Mesenchymal stem cell (in vitro differentiated cells and primary cell): Measurements from ENCODE around the gene NAT9.
A peak's percentile ranks its signal among the peaks of the same experiment; 100 is the strongest.

Experiments used
- DNase-seq: peaks from one replicate; pipeline ENCODE4 v3.0.0-alpha.2; 2013
- H2AFZ ChIP-seq: one replicate; pipeline ENCODE4 v1.6.1; 2013; ENCODE audit warnings: low read depth, mild to moderate bottlenecking, control low read depth, inconsistent platforms, low read length, moderate library complexity
- H2AK5ac ChIP-seq: 2 replicates; pipeline ENCODE4 v1.6.1; 2013; ENCODE audit warnings: low read length, moderate library complexity, mild to moderate bottlenecking, inconsistent platforms; ENCODE audit not compliant: severe bottlenecking
- H2BK120ac ChIP-seq: one replicate; pipeline ENCODE4 v1.6.1; 2013; ENCODE audit warnings: low read depth, mild to moderate bottlenecking, inconsistent platforms, low read length, moderate library complexity
- H2BK12ac ChIP-seq, 2 experiments: one replicate each; pipeline ENCODE4 v1.6.1; 2013; ENCODE audit warnings: inconsistent platforms in 2 of 2, low read length in 2 of 2, mild to moderate bottlenecking in 2 of 2, moderate library complexity in 2 of 2, control low read depth in 1 of 2
- H2BK15ac ChIP-seq: one replicate; pipeline ENCODE4 v1.6.1; 2013; ENCODE audit warnings: mild to moderate bottlenecking, low read depth, inconsistent platforms; ENCODE audit not compliant: poor library complexity, severe bottlenecking
- H2BK5ac ChIP-seq: 2 replicates; pipeline ENCODE4 v1.6.1; 2013; ENCODE audit warnings: low read depth, mild to moderate bottlenecking, low read length, control low read depth, inconsistent platforms; ENCODE audit not compliant: poor library complexity, severe bottlenecking
- H3K14ac ChIP-seq, 2 experiments: one replicate each; pipeline ENCODE4 v1.6.1; 2013; ENCODE audit warnings: inconsistent platforms in 2 of 2, low read length in 2 of 2, control low read depth in 1 of 2, mild to moderate bottlenecking in 1 of 2, moderate library complexity in 1 of 2
- H3K18ac ChIP-seq, 2 experiments: one replicate each; pipeline ENCODE4 v1.6.1; 2013; ENCODE audit warnings: inconsistent platforms in 2 of 2, low read length in 2 of 2, control low read depth in 1 of 2, low read depth in 1 of 2, mild to moderate bottlenecking in 1 of 2
- H3K23ac ChIP-seq, 2 experiments: one replicate each; pipeline ENCODE4 v1.6.1; 2013; ENCODE audit warnings: inconsistent platforms in 2 of 2, low read length in 2 of 2, mild to moderate bottlenecking in 2 of 2, moderate library complexity in 2 of 2, control low read depth in 1 of 2
- H3K27ac ChIP-seq: 2 replicates; pipeline ENCODE4 v1.5.1; 2013; ENCODE audit warnings: mild to moderate bottlenecking, moderate library complexity, low read length, control low read depth, inconsistent platforms; ENCODE audit not compliant: poor library complexity, severe bottlenecking
- H3K27me3 ChIP-seq, 2 experiments: 2 replicates each; pipeline versions ENCODE4 v1.6.1 to v1.7.0; 2013; ENCODE audit warnings: low read length in 2 of 2, mild to moderate bottlenecking in 2 of 2, moderate library complexity in 2 of 2, control low read depth in 1 of 2, inconsistent platforms in 1 of 2; ENCODE audit not compliant: control insufficient read depth in 1 of 2, insufficient read depth in 1 of 2
- H3K36me3 ChIP-seq, 2 experiments: 2 replicates each; pipeline versions ENCODE4 v1.6.1 to v1.7.0; 2013; ENCODE audit warnings: low read length in 2 of 2, control low read depth in 1 of 2, inconsistent platforms in 1 of 2, low read depth in 1 of 2, mild to moderate bottlenecking in 1 of 2; ENCODE audit not compliant: insufficient read depth in 2 of 2, control insufficient read depth in 1 of 2
- H3K4ac ChIP-seq, 2 experiments: one replicate each; pipeline ENCODE4 v1.6.1; 2013; ENCODE audit warnings: inconsistent platforms in 2 of 2, low read length in 2 of 2, mild to moderate bottlenecking in 2 of 2, moderate library complexity in 2 of 2, control low read depth in 1 of 2, low read depth in 1 of 2
- H3K4me1 ChIP-seq: 2 replicates; pipeline ENCODE4 v1.6.1; 2013; ENCODE audit warnings: low read depth, low read length, control low read depth; ENCODE audit not compliant: control insufficient read depth, insufficient read depth
- H3K4me2 ChIP-seq: 2 replicates; pipeline ENCODE4 v1.6.1; 2013; ENCODE audit warnings: low read length, mild to moderate bottlenecking, inconsistent platforms; ENCODE audit not compliant: poor library complexity, severe bottlenecking
- H3K4me3 ChIP-seq, 2 experiments: 2 replicates each; pipeline versions ENCODE4 v1.5.1 to v1.7.0; 2013; ENCODE audit warnings: low read length in 2 of 2, mild to moderate bottlenecking in 2 of 2, control low read depth in 1 of 2, low read depth in 1 of 2; ENCODE audit not compliant: insufficient read depth in 1 of 2
- H3K79me1 ChIP-seq: replicated peaks from 2 replicates; pipeline ENCODE4 v1.6.1; 2013; ENCODE audit warnings: mild to moderate bottlenecking, control low read depth, low read length, inconsistent platforms; ENCODE audit not compliant: poor library complexity, severe bottlenecking
- H3K9ac ChIP-seq: 2 replicates; pipeline ENCODE4 v1.7.0; 2013; ENCODE audit warnings: mild to moderate bottlenecking, low read length, moderate library complexity
- H3K9me3 ChIP-seq: 2 replicates; pipeline ENCODE4 v1.7.0; 2013; ENCODE audit warnings: mild to moderate bottlenecking, low read length; ENCODE audit not compliant: control insufficient read depth
- H4K8ac ChIP-seq: one replicate; pipeline ENCODE4 v1.6.1; 2013; ENCODE audit warnings: inconsistent platforms, mild to moderate bottlenecking, low read length, moderate library complexity
- H4K91ac ChIP-seq: one replicate; pipeline ENCODE4 v1.6.1; 2013; ENCODE audit warnings: mild to moderate bottlenecking, low read length, inconsistent platforms
- WGBS: methylation state at CpG from one replicate; pipeline ENCODE4 v1.1.7; 2013; ENCODE audit warnings: mixed read lengths; 5-methylcytosine and 5-hydroxymethylcytosine counted together

The NAT9 gene

DNA sequence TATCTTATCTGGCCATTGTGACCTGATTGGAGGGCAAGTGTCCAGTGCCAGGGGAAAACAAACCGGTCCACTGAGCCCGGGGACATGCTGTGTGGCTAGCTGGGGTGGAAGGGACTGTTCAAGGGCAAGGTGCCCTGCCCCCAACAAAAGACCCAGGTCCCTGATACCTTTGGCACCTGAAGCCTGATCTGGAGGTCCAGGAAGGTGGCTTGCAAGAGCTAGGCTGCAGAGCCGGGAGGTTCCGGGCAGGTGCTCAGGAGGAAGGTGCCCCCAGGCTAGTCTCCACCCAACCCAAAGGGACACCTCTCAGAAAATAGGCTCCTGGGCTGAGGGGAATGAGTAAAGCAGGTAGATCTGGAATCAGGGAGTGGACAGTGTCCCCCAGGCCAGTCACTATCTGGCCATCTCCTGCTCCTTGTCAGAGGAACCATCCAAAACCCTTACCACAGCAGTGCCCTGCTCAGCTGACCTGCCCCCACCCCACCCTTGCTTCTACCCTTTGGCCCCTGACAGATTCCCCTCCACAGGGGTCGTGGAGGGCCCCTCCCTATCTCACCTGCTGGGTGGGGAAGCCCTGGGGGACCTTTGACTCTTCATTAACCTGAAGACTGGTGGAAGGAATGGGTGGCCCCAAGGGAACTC is 6.2 kb downstream of the NAT9 start:
- Histone ChIP-seq H3K36me3 (peaks cover 48 to 66% of the 10 kb centered on the region in 2 experiments), H3K14ac (no peak overlapping the region), H3K9me3 (no peaks in the 10 kb centered on the region), H3K23ac (no peak overlapping the region), H2BK12ac (no peak overlapping the region), H3K4me2 (no peak overlapping the region), H3K4me1 (peaks cover 26% of the 10 kb centered on the region), H2BK5ac (no peak overlapping the region), H4K91ac (no peak overlapping the region), H3K79me1 (peaks cover 31% of the 10 kb centered on the region), H3K27ac (no peak overlapping the region), H2AFZ (no peak overlapping the region), H2BK120ac (no peak overlapping the region), H3K9ac (no peak overlapping the region), H3K4me3 (no peak overlapping the region), H4K8ac (no peak overlapping the region), H2AK5ac (no peak overlapping the region), H3K4ac (no peak overlapping the region), H3K18ac (no peak overlapping the region), H3K27me3 (no peaks in the 10 kb centered on the region), H2BK15ac (no peak overlapping the region)
- no peak for DNase-seq
- 98% methylated on average over 3 of the region's 5 CpGs for WGBS

DNA sequence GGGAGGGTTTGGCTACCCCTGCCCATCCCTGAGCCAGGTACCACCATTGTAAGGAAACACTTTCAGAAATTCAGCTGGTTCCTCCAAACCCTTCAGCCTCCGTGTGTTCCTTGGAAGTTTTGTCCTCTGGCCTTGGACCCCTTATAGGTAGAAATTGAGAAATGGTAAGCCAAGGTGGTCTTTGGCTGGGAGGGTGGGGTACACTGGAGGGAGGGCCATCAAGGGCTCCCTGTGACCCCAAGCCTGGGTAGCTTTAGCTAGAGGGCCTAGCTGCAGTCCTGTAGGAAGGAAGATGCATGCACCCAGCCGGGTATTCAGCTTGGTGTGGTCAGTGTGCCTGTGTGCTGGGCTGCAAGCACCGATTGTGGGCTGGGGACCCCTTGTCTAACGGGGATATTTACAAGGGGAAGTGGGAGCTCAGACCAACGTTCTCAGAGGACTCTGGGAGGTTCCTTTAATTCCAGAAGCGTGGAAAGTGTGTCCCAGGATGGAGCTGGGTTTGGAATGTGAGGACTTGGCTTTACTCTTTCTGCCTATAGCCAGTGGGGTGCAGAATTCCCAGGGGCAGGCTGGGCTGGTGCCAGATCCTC is 6.8 kb downstream of the NAT9 start:
- H3K9me3 ChIP-seq: no peaks in the 10 kb centered on the region
- WGBS: 92% methylated on average over 6 of the region's 6 CpGs
- no peak for DNase-seq

DNA sequence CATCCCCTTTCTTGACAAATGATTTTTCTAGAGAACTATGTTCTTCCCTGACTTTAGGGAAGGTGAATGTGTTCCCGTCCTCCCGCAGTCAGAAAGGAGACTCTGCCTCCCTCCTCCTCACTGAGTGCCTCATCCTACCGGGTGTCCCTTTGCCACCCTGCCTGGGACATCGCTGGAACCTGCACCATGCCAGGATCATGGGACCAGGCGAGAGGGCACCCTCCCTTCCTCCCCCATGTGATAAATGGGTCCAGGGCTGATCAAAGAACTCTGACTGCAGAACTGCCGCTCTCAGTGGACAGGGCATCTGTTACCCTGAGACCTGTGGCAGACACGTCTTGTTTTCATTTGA is 7.4 kb downstream of the NAT9 start:
- Histone ChIP-seq H3K27ac (no peak overlapping the region), H3K36me3 (peaks cover 44 to 73% of the 10 kb centered on the region in 2 experiments), H3K27me3 (no peaks in the 10 kb centered on the region), H2AFZ (no peak overlapping the region), H3K14ac (no peak overlapping the region), H4K8ac (peak overlapping the region; percentile 33), H3K9me3 (no peaks in the 10 kb centered on the region), H4K91ac (no peak overlapping the region), H3K4ac (no peak overlapping the region), H3K79me1 (peaks cover 43% of the 10 kb centered on the region), H2BK5ac (no peak overlapping the region), H3K9ac (peak overlapping the region; percentile 51), H2BK15ac (no peak overlapping the region), H3K23ac (no peak overlapping the region), H2BK12ac (no peak overlapping the region), H3K4me3 (no peak overlapping the region), H3K4me1 (peaks cover 34% of the 10 kb centered on the region), H2AK5ac (no peak overlapping the region), H2BK120ac (no peak overlapping the region), H3K18ac (no peak overlapping the region), H3K4me2 (no peak overlapping the region)
- no peak for DNase-seq
- WGBS: 93% methylated on average over 7 of the region's 7 CpGs

More for the DNA sequence above, 6.8 kb downstream of the NAT9 start:
- Histone ChIP-seq H3K36me3 (peaks cover 48 to 72% of the 10 kb centered on the region in 2 experiments), H3K4me3 (no peak overlapping the region), H3K9ac (no peak overlapping the region), H4K8ac (no peak overlapping the region), H4K91ac (no peak overlapping the region), H3K14ac (no peak overlapping the region), H3K4me2 (no peak overlapping the region), H2BK15ac (no peak overlapping the region), H2BK5ac (no peak overlapping the region), H2BK120ac (no peak overlapping the region), H2AK5ac (no peak overlapping the region), H3K27ac (no peak overlapping the region), H3K4ac (no peak overlapping the region), H3K18ac (no peak overlapping the region), H3K27me3 (no peaks in the 10 kb centered on the region), H3K79me1 (peaks cover 37% of the 10 kb centered on the region), H3K4me1 (peaks cover 28% of the 10 kb centered on the region), H3K23ac (no peak overlapping the region), H2AFZ (no peak overlapping the region), H2BK12ac (no peak overlapping the region)

DNA sequence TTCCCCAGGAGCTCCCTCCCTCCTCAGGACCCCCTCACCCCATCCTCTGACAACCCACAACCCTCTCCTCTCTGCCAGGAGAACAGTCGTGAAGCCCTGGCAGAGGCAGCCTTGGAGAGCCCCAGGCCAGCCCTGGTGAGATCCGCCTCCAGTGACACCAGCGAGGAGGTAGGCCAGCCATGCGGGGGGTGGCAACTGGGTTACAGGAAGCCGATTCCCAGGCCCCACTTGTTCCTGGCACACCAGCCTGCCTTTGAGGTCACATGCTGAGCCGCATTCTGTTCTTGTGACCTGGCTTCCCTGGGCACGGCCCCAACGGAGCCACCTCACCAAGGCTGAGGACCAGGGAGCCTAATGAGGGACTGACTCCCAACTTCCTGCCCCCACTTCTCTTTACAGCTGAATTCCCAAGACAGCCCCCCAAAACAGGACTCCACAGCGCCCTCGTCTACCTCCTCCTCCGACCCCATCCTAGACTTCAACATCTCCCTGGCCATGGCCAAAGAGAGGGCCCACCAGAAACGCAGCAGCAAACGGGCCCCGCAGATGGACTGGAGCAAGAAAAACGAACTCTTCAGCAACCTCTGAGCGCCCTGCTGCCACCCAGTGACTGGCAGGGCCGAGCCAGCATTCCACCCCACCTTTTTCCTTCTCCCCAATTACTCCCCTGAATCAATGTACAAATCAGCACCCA is 7.9 kb downstream of the NAT9 start:
- H3K4me1 ChIP-seq: peaks cover 36% of the 10 kb centered on the region
- no peak overlapping the region for H2AK5ac ChIP-seq
- no peaks in the 10 kb centered on the region for H3K27me3 ChIP-seq
- peaks cover 39 to 70% of the 10 kb centered on the region in 2 experiments for H3K36me3 ChIP-seq
- H2BK5ac ChIP-seq: no peak overlapping the region
- peak overlapping the region; percentile 51 for H3K9ac ChIP-seq
- no peak overlapping the region for H3K4ac ChIP-seq
- no peak overlapping the region for H2BK12ac ChIP-seq
- H2AFZ ChIP-seq: no peak overlapping the region
- 90% methylated on average over 17 of the region's 17 CpGs for WGBS
- no peak overlapping the region for H3K23ac ChIP-seq
- H4K8ac ChIP-seq: no peak overlapping the region
- no peak for DNase-seq
- no peak overlapping the region for H3K4me2 ChIP-seq
- H3K14ac ChIP-seq: no peak overlapping the region
- no peak overlapping the region for H2BK120ac ChIP-seq
- no peaks in the 10 kb centered on the region for H3K9me3 ChIP-seq
- no peak overlapping the region for H4K91ac ChIP-seq
- H3K18ac ChIP-seq: no peak overlapping the region
- peak overlapping the region; percentile 28 for H2BK15ac ChIP-seq
- no peak overlapping the region for H3K4me3 ChIP-seq
- H3K79me1 ChIP-seq: peaks cover 47% of the 10 kb centered on the region
- H3K27ac ChIP-seq: no peak overlapping the region
